HG03442 (cell line): ENCODE results near the gene USP36.
"Not testable (repeated sequence)": the region's sequence is repeated elsewhere in the genome, so short reads cannot be mapped to it uniquely, and the experiment has no call there.

Experiments
- ATAC-seq: cut with Tn5 transposase; IDR thresholded peaks from one replicate; pipeline ENCODE4 v1.9.1; 2021; ENCODE audit warnings: mild to moderate bottlenecking, moderate library complexity; ENCODE audit not compliant: unreplicated experiment

USP36 gene

DNA sequence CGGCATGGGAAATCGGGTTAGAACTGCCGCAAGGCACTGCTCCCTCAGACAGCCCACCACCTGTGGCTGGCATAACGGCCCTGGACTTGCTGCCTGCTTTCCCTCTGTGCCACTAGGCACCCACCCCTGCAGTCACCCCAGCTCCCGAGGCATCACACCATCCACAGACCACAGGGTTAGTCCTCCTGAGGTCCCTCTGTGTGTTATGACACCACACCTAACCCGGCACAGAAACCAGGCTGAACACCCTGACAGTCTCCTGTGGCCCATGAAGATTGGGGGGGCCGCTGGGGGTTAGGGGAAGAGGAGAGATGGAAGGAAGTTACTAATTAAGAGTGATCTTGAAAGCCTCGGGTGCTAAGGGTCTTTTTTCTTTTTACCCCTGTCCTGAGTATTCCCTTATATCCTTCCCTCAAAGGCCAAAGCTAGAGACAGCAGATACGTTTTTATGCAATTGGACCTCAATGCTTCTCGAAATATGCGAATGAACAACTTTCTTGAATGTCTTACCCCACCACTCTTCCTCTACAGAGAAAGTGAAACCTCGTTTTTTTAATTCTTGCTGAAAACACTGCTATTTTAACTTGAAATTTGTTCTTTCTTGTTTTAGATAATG is 65.5 kb downstream of the USP36 start:
- ATAC-seq = no peak

DNA sequence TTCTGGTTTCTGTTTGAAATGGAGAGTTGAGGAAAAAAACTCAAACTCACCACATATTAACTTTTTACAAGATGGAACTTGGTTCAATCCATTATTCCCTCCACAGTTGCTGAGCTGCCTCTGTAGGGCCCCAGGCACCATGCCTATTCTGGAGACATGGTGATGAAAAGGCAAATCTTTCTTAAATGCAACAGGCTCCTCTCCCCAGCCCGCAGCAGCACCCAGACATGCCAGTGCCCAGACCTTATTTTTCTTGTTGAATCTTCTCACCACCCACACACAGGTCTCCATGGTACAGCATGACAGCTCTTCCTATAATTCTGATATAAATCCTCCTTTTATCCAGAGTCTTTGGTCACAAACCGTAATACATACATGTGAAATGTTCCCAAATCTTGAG is 66.2 kb downstream of the USP36 start:
- ATAC-seq = no peak

DNA sequence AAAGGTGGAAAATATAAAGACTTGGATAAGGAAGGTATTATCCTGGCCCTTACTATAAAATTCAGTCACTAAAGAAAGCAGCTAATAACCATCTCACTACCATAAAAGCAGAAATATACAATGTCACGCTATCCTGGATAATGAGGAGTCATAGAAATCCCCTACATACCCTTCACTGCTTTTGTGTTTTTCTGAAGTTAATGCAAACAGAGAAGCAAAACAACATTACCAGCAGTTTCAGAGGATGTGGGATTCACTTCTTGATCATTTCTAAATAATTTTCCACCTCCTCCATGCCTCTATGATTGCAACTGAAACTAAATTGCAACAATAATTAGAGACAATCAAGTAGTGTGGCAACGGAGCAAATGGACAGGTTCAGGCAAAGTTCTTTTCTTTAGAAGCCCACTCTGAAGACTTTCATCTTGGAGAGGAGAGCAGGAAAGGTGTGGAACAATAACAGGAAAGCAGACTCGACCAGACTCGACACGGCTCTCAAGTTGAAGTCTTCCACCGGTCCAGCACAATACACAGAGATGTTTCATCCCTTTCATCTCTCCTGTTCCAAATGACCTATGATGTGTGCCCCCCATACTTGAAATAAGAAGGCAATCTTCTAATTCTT is 68.7 kb downstream of the USP36 start:
- no peak for ATAC-seq

DNA sequence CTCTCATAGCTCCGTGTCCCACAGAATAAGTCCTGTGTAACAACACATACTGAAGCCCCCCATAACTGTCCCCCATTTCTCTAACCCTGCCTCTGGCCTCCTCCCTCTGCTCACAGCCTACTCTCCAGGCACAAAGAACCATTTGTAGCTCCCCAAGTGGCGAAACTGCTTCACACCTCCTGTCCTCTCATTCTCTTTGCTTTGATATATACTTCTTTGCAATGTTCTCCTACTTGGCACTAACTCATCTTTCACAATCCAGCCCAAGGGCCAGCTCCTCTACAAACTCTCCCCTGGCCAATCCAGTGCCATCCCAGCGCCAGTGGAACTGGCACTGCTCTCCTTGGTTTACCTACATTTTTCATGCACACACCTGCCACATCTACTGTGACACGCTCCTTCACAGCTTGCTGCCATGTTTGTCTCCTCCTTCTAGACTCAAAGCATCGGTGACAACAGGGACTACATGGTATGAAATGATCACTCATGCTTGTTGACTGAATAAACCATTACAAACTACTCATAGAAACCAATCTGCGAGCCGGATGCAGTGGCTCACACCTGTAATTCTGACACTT is 71.3 kb downstream of the USP36 start:
- no peak for ATAC-seq

DNA sequence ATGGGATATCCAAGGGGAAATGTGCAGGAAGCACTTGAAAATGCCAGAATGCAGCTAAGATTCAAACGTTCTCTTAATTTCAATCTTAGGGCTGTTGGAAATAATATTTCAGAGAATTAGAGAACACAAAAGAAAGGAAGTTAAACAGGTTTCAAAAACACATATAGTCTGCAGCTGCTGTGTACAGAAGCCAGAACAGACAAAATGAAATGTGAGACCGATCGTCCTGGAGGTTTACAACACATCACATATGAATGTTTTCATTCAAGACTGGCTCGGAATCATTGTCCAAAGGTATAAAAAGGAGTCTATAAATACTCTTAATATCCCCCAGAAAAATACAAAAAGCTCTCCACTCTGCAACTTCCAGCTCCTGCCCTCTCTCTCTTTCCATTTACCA is 72.8 kb downstream of the USP36 start:
- no peak for ATAC-seq

DNA sequence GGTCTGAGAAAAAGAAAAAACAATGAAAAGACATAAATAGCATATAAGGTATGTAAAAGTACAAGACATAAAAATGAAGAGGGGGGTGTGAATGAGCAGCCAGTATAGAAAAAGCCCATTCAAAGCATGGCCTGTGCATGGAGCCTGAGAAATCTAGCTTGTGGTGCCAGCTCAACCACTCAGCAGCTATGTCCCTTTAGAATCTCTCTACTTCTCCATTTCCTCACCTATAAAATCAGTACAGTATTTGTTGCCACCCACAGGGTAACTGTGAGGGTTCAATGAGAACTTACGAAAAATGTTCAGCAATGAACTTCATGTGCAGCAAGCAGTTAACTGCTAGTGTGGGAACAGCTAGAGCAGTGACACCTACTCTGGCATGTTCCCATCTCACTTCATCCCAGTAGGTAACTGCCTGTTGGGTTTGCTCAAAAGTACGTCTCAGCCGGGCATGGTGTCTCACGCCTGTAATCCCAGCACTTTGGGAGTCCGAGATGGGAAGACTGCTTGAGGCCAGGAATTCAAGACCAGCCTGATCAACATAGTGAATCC is 73.8 kb downstream of the USP36 start:
- ATAC-seq = no peak

DNA sequence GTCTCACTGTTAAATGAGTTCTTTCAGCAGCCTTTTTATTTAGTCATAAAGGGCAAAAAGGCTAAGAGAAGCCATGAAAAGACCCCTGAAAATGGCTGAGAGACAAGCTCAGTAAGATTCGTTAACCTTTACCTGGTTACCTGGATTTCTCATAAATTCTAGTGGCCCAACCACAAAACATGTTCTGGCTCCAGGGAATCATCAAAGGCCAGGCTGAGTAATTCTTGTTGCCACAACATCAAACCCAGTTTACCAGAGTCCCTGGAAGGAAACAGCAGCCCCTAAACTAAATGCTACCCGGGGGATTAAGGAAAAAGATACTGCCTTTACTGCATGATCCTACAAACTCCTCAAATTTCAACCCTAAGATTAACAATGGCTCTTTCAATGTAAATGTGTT is 74.4 kb downstream of the USP36 start:
- no peak for ATAC-seq

DNA sequence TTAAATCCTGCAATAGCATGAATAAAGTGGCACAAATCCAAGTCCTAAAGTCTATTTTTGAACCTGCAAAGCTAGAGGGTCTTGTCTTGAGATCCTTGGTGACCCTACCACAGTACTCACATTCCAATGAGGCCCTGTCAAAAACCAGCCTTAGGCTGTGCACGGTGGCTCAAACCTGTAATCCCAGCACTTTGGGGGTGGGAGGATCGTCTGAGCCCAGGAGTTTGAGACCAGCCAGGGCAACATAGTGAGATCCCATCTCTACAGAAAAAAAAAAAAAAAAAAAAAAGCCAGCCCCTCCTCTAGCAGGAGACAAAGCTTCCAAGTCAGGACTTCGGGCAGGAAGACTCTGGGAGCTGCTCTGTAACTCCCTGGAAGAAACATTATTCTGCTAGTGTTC is 74.8 kb downstream of the USP36 start:
- ATAC-seq = no peak

DNA sequence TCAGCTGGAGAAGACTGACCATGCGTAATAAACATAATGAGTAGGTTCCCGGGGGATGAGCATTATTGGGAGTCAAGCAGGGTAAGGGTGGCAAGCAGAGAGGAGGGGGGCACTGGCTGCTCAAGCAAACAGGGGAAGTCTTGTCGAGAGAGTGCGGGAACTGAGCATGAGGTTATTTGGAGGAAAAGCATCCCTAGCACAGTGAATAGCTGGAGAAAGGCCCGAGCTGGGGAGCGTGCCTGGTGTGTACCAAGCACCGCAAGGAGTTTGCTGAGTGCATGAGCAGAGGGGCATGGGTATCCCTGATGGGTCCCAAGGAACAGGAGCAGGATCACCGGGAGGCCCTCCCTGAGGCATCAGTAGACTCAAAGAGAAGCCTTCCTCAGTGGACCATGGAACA is 75.7 kb downstream of the USP36 start:
- ATAC-seq = no peak

DNA sequence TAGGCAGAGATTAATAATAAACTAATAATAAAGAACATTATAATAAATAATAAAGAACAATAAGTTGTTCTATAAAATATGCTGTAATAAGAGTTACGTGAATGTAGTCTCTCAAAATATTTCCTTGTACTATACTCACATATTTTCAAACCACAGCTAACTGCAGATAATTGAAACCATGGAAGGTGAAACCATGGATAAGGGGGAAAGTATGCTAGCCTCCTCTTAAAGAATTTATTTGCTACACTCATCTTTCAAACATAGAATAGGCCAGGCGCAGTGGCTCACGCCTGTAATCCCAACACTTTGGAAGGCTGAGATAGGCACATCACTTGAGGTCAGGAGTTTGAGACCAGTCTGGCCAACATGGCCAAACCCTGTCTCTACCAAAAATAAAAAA is 77.1 kb downstream of the USP36 start:
- ATAC-seq = no peak

DNA sequence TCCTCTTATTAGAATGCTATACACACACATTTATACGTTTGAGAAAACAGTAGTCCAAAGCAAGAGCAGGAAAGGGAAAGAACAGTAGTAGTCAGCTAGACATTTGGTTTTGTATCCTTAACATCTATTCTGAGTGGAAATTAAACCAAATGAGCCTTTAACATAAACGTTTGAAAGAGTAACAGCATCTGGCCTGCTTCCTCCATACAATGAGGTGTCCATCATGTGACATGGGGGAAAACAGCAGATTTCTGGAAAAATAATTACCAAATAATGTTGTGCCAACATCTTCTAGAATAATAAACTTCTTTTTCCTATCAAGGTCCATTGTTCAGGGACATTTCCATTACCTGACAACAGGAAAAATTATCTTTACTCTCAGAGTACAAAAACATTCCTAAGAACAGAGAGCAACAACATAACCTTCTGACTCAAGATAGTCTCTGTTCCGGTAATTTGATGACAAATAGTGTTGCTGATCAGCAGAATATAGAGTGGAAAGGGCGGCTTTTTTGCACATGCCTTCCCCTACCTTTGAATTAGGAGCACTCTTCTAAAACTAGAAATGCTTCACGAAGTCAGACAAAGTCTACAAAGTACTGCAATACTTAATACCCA is 78.7 kb downstream of the USP36 start:
- no peak for ATAC-seq

DNA sequence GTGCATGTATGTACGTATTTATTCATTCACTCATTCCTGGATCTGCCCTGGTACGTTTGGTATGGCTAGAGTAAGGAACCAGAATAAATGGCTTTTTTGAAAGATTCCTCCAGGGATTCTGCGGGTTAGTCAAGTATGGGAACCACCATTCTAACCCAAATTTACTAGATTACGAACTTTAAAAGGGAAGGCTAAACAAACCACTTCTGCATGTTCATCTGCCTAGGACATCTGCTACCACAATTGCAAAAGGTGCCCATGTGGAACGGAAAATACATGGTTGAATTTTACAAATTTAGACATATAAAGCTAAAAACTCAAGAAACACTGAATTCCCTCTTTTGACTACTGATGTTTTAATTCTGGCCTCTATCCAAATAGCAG is 80.7 kb downstream of the USP36 start:
- ATAC-seq = no peak

DNA sequence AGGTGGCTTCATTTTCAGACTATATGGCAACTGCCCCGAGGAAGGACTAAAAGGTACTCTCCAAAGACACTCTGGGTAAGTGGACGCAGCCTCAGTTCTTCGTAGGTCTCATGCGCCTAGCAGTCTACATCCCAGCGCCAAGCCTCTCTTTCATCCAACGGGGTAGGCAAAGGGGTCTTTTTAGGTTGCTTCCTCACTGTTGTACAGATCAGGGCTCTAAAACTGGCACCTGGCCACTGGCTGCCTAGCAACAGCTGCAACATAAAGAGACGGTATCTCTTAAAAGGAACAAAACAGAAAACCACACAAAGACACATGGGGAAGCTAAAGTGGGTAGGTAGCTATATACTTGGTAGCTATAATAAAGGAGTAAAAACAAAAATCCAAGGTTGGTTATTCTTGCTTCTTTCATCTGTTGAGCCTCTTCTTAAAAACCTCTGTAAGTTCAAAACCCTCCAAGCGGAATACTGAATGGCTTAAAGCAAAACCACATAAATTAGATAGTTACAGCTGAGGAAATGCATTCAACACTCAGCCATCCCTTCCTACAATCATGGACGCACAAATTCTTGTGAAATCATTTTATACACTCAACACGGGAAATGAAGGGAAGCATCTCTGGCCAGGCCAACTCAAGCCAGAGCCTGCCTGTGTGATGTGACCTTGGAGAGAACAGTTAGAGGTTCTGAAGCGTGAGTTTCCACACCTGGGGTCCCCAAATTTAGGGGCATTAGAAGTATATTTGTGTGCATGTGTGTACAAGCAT is 81.2 kb downstream of the USP36 start:
- ATAC-seq = no peak

DNA sequence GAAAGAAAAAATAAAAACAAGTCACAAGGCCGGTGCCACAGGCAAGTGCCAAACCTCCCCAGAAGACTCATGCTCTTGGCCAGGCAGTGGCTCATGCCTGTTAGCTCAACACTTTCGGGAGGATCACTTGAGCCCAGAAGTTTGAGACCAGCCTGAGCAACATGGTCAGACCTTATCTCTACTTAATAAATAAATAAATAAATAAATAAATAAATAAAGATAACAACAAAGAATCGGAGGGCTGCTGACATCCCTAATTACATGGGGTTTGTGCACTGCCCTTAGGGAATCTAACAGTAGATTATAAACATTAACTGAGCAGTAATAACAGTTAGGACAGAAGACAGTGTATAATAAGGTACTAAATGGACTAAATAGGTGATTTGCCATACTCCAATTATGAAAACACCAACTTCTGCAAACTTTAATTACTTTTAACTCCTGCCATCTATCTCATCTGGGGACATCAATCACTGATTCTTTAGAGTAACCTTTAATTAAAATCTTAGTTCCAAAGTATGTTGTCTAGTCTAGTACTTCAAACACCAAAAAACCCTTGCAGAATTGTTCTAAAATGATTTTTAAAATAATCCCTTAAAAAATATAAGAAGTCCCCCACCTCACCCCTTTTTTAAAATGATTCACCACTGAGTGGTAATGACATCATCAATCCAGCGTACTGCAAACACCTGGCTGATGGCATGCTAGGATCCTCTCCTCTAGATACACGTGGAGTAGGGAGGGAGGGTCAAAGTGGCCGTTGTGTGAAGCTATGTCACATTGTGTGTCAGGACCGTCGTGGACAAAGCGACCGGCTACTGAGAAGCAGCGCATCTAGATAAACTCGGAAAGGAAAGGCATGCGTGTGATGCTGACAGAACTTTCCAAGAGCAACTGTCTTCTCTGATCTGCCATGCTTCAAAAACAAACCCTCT is 87.0 kb downstream of the USP36 start:
- ATAC-seq = no peak

DNA sequence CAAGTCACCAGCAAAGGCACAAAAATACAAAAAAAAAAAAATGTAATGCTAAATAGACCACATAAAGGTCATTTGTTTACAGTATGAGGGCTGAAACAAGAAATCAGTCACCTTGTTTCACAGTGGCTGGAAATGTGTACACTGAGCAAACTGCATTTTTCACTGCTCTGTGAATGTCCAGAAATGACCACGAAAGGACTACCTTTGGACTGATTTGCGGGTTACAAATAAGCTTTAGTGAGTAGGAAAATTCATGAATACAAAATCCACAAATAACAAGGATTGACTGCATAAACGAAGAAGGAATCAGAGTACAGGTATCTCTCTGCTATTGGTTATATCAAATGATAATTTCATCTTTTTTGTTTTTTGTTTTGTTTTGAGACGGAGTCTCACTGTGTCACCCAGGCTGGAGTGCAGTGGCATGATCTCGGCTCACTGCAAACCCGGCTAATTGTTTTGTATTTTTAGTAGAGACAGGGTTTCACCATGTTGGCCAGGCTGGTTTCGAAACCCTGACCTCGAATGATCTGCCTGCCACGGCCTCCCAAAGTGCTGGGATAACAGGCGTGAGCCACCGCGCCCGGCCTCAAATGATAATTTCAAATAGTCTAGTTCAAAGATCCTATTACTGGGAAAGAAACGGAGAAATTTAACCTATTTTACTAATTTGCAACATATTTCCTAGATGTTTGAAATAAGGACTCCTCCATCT is 89.0 kb downstream of the USP36 start:
- ATAC-seq = no peak

DNA sequence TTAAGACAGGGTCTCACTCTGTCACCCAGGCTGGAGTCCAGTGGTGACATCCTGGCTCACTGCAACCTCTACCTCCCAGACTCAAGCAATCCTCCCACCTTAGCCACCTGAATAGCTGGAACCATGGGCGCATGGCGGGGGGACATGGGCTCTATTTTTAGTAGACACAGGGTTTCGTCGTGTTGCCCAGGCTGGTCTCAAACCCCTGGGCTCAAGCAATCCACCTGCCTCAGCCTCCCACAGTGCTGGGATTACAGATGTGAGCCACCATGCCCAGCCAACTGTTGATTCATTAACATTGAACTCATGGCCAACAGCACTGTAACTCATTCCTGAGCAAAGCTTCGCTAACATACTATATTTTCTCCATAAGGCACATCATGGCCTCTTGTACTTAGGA is 89.6 kb downstream of the USP36 start:
- not testable (repeated sequence) for ATAC-seq

DNA sequence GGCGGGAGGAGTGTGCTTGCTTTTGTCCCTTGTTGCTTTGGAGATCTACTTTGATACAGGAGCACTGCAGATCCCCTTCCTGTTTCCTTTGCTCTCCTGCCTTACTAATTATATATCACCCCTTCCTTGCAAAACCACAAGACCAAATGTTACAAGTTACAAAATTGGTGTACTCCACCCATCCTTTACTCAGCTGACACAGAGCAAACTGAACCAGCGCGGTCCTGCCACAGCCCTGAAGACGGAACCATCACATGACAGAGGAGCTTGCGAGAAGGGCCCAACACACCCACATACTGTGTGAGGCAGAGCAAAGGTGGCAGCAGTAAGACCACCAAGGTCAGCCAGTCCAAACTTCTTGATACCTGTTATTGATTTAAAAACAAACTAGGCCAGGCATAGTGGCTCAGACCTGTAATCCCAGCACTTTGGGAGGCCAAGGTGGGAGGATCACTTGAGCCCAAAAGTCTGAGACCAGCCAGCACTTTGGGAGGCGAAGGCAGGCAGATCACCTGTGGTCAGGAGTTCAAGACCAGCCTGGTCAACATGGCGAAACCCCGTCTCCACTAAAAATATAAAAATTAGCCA is 91.8 kb downstream of the USP36 start:
- ATAC-seq = peak; percentile 51

DNA sequence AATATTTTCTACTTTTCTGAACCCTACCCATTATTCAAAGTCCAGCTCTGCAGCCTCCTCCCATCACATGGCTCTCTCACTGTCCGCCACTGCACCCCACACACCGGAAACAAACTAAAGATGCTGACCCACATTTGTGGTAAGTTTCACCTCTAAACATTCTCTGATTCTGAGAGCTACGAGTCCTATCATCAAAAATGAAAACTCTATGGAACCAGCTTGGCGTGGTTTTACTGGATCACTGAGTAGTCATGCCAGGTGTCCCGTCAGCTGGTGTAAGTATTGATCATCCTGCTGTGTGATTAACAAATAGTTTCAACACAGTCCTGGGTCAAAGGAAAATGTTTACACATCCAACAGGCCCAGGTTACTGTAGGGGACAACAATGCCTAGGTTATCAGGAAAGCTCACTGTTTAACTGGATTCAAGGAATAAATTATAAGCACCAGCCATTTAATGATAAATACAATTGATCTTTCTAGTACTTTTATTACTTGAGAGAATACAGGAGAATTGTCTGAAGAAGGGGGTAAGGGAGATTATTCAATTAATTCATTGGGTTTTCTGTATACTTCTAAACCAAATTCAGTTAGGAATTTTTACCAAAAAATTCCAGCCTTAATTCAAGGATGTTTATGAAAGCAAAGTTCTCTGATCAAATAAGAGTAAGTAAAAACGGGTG is 92.4 kb downstream of the USP36 start:
- no peak for ATAC-seq

DNA sequence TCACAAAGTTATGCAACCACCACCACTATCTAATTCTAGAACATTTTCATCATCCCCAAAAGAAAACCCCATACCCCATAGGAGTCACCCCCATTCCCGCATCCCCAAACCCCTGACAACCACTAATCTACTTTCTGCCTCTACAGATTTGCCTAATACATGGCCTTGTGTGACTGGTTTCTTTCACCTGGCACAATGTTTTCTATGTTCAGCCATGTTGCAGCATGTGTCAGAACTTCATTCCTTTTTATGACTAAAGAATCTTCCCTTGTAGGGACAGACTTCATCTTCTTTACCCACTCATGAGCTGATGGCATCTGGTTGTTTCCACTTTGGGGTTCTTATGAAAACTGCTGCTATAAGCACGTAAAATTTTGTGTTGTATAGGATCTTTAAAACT is 93.1 kb downstream of the USP36 start:
- ATAC-seq = no peak
